NT2/D1 (cell line): Measurements from ENCODE around the gene CFAP410.

Experiments used
- SUZ12 ChIP-seq: IDR thresholded peaks from 2 replicates; pipeline ENCODE4 v1.6.1; 2011; ENCODE audit not compliant: insufficient read length, insufficient read depth; ENCODE audit errors: extremely low read depth
- YY1 ChIP-seq: IDR thresholded peaks from 2 replicates; pipeline ENCODE4 v1.6.1; 2011; ENCODE audit not compliant: insufficient read length, insufficient read depth
- ZNF274 ChIP-seq: IDR thresholded peaks from 2 replicates; pipeline ENCODE4 v1.6.1; 2011; ENCODE audit warnings: mild to moderate bottlenecking, low read depth, low read length

DNA sequence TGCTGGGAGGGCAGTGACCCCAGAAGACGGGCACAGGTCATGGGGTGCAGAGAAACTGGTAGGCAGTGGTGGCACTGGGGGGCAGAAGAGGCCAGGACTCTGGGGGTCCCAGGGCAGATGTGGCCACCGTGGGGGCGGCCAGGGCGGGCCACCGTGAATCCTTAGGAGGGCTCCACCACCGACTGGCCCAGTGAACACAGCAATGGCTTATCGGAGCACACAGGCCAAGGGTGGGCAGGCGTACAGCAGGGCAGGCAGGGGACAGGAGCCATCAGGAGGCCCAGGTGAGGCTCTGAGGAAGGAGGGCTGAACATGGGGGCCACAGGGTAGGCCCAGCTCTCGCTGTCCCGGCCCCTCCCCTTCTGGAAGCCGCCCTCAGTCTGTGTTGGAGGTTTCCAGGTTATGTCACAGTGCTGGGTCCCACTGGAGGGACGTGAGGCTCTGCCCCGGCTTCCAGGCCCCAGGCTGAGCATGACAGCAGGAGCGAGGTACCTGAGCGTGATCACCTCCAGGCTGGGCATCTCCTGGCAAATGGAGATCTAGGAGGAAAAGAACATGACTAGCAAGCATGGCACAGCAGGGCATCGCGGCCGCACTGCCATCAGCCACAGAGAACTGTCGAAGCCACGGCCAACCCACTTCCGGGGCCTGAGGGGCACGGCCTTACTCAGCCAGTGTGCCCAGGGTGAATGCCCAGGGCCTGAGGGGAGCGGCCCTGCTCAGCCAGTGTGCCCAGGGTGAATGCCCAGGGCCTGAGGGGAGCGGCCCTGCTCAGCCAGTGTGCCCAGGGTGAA is 3.7 kb downstream of the CFAP410 start:
- no peak for TF ChIP-seq YY1
- no peak for TF ChIP-seq SUZ12
- no peak for TF ChIP-seq ZNF274
